Measurements from ENCODE around the gene ZFC3H1. TPM values are rescaled to one million over a fixed set of nuclear protein-coding genes. Genes with fewer than 3 reads are reported as not detected.

The ZFC3H1 gene
- total RNA-seq, 2 experiments from 2014 or later, result 54.6 to 79.2 TPM

- DNase-seq, result no peak
- peak; percentile 71 for ATAC-seq
- H3K4me1 Mint-ChIP-seq, result peaks cover 31% of the 10 kb centered on the region
- CTCF ChIA-PET, result no interaction called here
- peak overlapping the region; percentile 24 for H3K27ac Mint-ChIP-seq
- H3K9me3 Mint-ChIP-seq (ENCODE audit: low read depth), result no peaks in the 10 kb centered on the region
- H3K36me3 Mint-ChIP-seq, result peaks cover 49% of the 10 kb centered on the region
- no peak overlapping the region for H3K4me3 Mint-ChIP-seq
- H3K27me3 Mint-ChIP-seq, result no peaks in the 10 kb centered on the region
Observed at GRCh38 chr12:71642264-71642663, 21.4 kb downstream of the ZFC3H1 start.

DNA sequence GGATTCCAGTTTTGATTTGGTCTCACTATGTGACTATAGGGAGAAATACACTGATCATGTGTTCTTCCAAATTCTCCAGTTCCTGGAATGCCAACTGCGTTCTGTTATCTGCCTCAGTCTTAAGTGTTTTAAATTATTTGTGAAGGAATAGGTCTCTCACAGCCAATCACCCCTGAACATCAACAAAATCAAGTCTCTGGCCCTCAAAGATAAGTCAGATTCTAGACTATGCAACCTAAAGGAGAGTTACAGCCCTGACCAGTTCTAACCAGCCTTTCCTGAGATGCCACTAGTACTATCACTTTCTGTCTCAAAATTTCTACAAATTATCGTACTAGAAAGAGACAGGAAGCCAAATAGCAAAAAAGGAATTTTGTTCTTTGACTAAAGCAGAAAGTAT is 22.3 kb downstream of the ZFC3H1 start:
- Mint-ChIP-seq H3K27ac (peak overlapping the region; percentile 35), H3K4me3 (no peak overlapping the region), H3K36me3 (peaks cover 47% of the 10 kb centered on the region), H3K4me1 (peaks cover 31% of the 10 kb centered on the region), H3K27me3 (no peaks in the 10 kb centered on the region), H3K9me3 (ENCODE audit: low read depth) (no peaks in the 10 kb centered on the region)
- no peak for DNase-seq
- ATAC-seq, result peak; percentile 29
- CTCF ChIA-PET, result no interaction called here

DNA sequence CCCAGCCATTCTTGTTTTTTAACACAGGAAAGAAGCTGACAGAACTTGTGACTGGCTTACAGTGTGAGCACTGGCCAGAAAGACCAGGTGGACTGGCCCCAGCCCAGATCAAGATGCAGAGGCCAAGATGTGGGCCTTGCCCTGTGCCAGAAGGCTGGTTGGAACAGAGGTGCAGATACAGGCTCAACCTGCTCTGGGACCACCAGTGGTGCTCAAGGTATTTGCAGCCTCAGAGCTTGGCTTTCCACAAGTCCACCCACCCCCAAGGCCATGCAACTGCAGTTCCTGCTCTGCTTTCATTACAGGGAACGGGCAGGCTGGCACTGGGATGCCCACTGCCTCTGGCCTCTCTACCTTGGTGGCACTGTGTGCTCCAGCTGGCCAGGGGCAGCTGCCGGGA is 23.3 kb downstream of the ZFC3H1 start:
- peaks cover 29% of the 10 kb centered on the region for H3K4me1 Mint-ChIP-seq
- H3K36me3 Mint-ChIP-seq, result peaks cover 49% of the 10 kb centered on the region
- DNase-seq (no peak), ATAC-seq (no peak)
- H3K27me3 Mint-ChIP-seq, result no peaks in the 10 kb centered on the region
- CTCF ChIA-PET, result interaction anchor here (0.9 to 1.1 kb wide), 2 partner anchors 23 to 107 kb away, joined by 3 read pairs; partner anchors contain the start of gene ZFC3H1
- no peak overlapping the region for H3K27ac Mint-ChIP-seq
- H3K9me3 Mint-ChIP-seq (ENCODE audit: low read depth), result no peaks in the 10 kb centered on the region
- no peak overlapping the region for H3K4me3 Mint-ChIP-seq

DNA sequence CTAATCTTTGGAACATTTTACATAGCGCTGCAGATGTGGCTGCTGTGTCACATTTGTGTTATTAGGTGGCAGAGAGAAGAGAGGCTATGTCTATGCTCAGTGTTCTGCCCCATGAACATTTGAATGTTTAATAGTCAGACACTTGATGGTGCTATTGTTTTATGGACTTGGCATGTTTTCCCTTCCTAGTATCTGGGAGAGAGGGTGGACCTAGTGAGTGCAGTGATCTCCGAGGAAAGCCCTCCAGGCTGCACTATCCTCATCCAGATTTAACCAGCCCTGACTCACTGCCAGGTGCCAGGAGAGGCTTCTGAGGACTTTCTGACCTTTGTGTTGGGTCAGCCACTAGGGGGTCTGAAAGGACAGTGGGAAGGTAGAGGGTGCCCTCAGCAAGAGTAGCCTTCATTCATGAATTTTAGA is 24.3 kb downstream of the ZFC3H1 start:
- no peak for DNase-seq
- Mint-ChIP-seq H3K36me3 (peaks cover 51% of the 10 kb centered on the region), H3K4me3 (no peak overlapping the region), H3K4me1 (peaks cover 25% of the 10 kb centered on the region), H3K27me3 (no peaks in the 10 kb centered on the region), H3K9me3 (ENCODE audit: low read depth) (no peaks in the 10 kb centered on the region), H3K27ac (peak overlapping the region; percentile 40)
- ATAC-seq, result peak; percentile 42
- CTCF ChIA-PET, result no interaction called here

DNA sequence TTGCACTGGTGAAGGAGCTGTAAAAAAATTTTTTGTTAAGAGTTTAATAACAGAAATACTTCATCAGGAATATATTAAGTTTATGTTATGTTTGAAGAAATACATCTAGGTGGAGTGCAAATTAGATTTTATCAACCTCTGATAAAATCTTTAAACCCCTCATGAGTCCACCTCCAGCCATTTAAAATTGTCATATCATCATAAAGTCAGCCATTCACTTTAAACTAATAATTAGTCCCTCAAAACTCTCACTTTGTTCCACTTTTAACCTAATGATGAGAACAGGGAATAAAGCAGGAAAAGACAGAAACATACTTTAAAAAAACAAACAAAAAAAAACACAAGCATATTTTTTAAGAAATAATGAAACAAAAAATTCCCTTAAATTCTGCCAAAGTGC is 25.1 kb downstream of the ZFC3H1 start:
- no peak for DNase-seq
- Mint-ChIP-seq H3K4me3 (no peak overlapping the region), H3K27ac (no peak overlapping the region), H3K9me3 (ENCODE audit: low read depth) (no peaks in the 10 kb centered on the region), H3K4me1 (peaks cover 21% of the 10 kb centered on the region), H3K27me3 (no peaks in the 10 kb centered on the region), H3K36me3 (peaks cover 50% of the 10 kb centered on the region)
- CTCF ChIA-PET, result interaction anchor here (1.0 to 1.3 kb wide), 3 partner anchors 9 to 48 kb away, joined by 3 read pairs; no protein-coding TSS in a partner anchor
- no peak for ATAC-seq

- Mint-ChIP-seq H3K4me3 (no peak overlapping the region), H3K27me3 (no peaks in the 10 kb centered on the region), H3K27ac (peak overlapping the region; percentile 67), H3K36me3 (peaks cover 47% of the 10 kb centered on the region), H3K4me1 (peaks cover 14% of the 10 kb centered on the region), H3K9me3 (ENCODE audit: low read depth) (no peaks in the 10 kb centered on the region)
- ATAC-seq (peak; percentile 65), DNase-seq (no peak)
- CTCF ChIA-PET, result interaction anchor here (0.6 to 1.9 kb wide), 24 partner anchors 8 to 221 kb away, joined by 3 to 19 read pairs (median 4); partner anchors contain the start of genes RAB21, TMEM19 and ZFC3H1
Observed at GRCh38 chr12:71636704-71637115, 26.9 kb downstream of the ZFC3H1 start.

- no peak for DNase-seq
- Mint-ChIP-seq H3K36me3 (peaks cover 58% of the 10 kb centered on the region), H3K4me1 (peaks cover 16% of the 10 kb centered on the region), H3K27me3 (no peaks in the 10 kb centered on the region), H3K27ac (no peak overlapping the region), H3K4me3 (no peak overlapping the region), H3K9me3 (ENCODE audit: low read depth) (no peaks in the 10 kb centered on the region)
- no peak for ATAC-seq
- CTCF ChIA-PET, result interaction anchor here (0.9 to 1.7 kb wide), 4 partner anchors 9 to 119 kb away, joined by 3 to 7 read pairs (median 5); no protein-coding TSS in a partner anchor
Observed at GRCh38 chr12:71627438-71628002, 36.1 kb downstream of the ZFC3H1 start.

- H3K4me1 Mint-ChIP-seq, result peaks cover 16% of the 10 kb centered on the region
- H3K4me3 Mint-ChIP-seq, result no peak overlapping the region
- no peak for ATAC-seq
Observed at GRCh38 chr12:71626768-71627167, 36.9 kb downstream of the ZFC3H1 start.

GRCh38 chr12:71626098-71626497 is 37.5 kb downstream of the ZFC3H1 start:
- H3K9me3 Mint-ChIP-seq (ENCODE audit: low read depth), result no peaks in the 10 kb centered on the region
- peaks cover 16% of the 10 kb centered on the region for H3K4me1 Mint-ChIP-seq
- no peak for ATAC-seq
- no peaks in the 10 kb centered on the region for H3K27me3 Mint-ChIP-seq
- CTCF ChIA-PET, result interaction anchor here (0.7 to 1.8 kb wide), 4 partner anchors 10 to 210 kb away, joined by 3 to 8 read pairs (median 4); partner anchors contain the start of gene ZFC3H1
- peak overlapping the region; percentile 1 for H3K4me3 Mint-ChIP-seq
- peak overlapping the region; percentile 29 for H3K27ac Mint-ChIP-seq
- peaks cover 65% of the 10 kb centered on the region for H3K36me3 Mint-ChIP-seq
- no peak for DNase-seq

More at GRCh38 chr12:71626768-71627167, 36.9 kb downstream of the ZFC3H1 start:
- H3K9me3 Mint-ChIP-seq (ENCODE audit: low read depth), result no peaks in the 10 kb centered on the region
- H3K27me3 Mint-ChIP-seq, result no peaks in the 10 kb centered on the region
- DNase-seq, result no peak
- CTCF ChIA-PET, result interaction anchor here (1.1 to 1.8 kb wide), 5 partner anchors 10 to 120 kb away, joined by 3 to 8 read pairs (median 5); partner anchors contain the start of gene ZFC3H1
- peaks cover 59% of the 10 kb centered on the region for H3K36me3 Mint-ChIP-seq
- no peak overlapping the region for H3K27ac Mint-ChIP-seq

- Mint-ChIP-seq H3K27me3 (no peaks in the 10 kb centered on the region), H3K4me3 (no peak overlapping the region), H3K9me3 (ENCODE audit: low read depth) (no peaks in the 10 kb centered on the region), H3K36me3 (peaks cover 67% of the 10 kb centered on the region), H3K27ac (peak overlapping the region; percentile 40), H3K4me1 (peaks cover 20% of the 10 kb centered on the region)
- ATAC-seq (no peak), DNase-seq (no peak)
- CTCF ChIA-PET, result interaction anchor here (0.7 to 1.8 kb wide), 3 partner anchors 11 to 209 kb away, joined by 3 to 8 read pairs (median 3); partner anchors contain the start of gene ZFC3H1
Observed at GRCh38 chr12:71625476-71625875, 38.2 kb downstream of the ZFC3H1 start.

- CTCF ChIA-PET, result interaction anchor here (1.1 kb wide), 1 partner anchor 41 kb away, joined by 5 read pairs; the partner anchor contains the start of gene ZFC3H1
- peaks cover 68% of the 10 kb centered on the region for H3K36me3 Mint-ChIP-seq
- peaks cover 19% of the 10 kb centered on the region for H3K4me1 Mint-ChIP-seq
- no peak overlapping the region for H3K4me3 Mint-ChIP-seq
- no peaks in the 10 kb centered on the region for H3K9me3 Mint-ChIP-seq (ENCODE audit: low read depth)
- no peak for DNase-seq
- no peaks in the 10 kb centered on the region for H3K27me3 Mint-ChIP-seq
- no peak for ATAC-seq
- no peak overlapping the region for H3K27ac Mint-ChIP-seq
Observed at GRCh38 chr12:71621938-71622337, 41.7 kb downstream of the ZFC3H1 start.

- Mint-ChIP-seq H3K27me3 (no peaks in the 10 kb centered on the region), H3K4me3 (no peak overlapping the region), H3K9me3 (ENCODE audit: low read depth) (no peaks in the 10 kb centered on the region), H3K27ac (peak overlapping the region; percentile 40), H3K4me1 (peaks cover 6% of the 10 kb centered on the region), H3K36me3 (peaks cover 67% of the 10 kb centered on the region)
- CTCF ChIA-PET, result no interaction called here
- ATAC-seq (no peak), DNase-seq (no peak)
Observed at GRCh38 chr12:71610031-71610795, 53.4 kb downstream of the ZFC3H1 start.

DNA sequence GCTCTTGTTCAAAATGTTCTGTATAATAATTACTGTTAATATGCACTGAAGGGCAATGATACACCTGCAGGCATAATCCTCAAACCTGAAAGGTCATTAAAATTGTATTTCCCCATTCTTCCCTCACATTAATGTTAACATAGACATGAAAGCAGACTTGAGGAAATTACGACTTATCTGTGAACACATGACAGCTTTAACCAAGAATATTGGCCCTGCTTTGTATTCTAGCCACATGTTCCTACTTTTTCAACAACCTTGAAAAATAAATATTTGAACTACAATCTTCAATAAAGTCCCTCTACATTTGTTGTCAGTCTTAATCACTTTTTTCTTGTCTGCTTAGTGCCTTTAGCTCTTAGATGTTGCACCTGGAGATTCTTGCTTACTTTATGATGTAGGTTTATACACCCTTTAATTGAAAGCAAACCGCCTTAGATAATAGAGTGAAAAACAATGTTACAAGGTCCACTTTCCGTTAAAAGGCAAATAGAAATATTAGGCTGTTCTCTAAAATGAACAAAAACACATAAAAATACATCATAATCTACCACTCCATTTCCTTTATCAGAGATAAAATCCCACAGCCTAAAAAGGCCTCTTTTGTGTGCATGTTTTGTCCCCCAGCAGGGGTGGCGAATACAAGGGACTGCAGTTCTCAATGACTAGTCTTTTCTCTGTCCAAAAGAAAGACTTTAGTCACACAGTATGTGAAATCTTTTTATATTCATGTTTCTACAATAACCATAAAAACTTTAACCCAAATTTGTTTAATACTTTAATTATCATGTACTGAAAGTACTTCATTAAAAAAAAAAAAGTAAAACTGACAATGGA is 55.9 kb downstream of the ZFC3H1 start:
- H3K36me3 Mint-ChIP-seq, result peaks cover 59% of the 10 kb centered on the region
- H3K27me3 Mint-ChIP-seq, result no peaks in the 10 kb centered on the region
- H3K9me3 Mint-ChIP-seq (ENCODE audit: low read depth), result no peaks in the 10 kb centered on the region
- no peak overlapping the region for H3K4me3 Mint-ChIP-seq
- ATAC-seq (no peak), DNase-seq (no peak)
- peaks cover 6% of the 10 kb centered on the region for H3K4me1 Mint-ChIP-seq
- no peak overlapping the region for H3K27ac Mint-ChIP-seq
- CTCF ChIA-PET, result no interaction called here

Measured in activated CD8-positive, alpha-beta memory T cell treated with anti-CD3 and anti-CD28 coated beads, Interleukin-2, amount 10 ng/mL, durations not matched to agents 7 days and 5 days (primary cell).